NCI-H345 (cell line): Measurements from ENCODE around the gene PRDM5.

Experiments used
- DNase-seq: peaks from one replicate; lab custom pipeline; 2025; lab: John Stamatoyannopoulos, UW

The PRDM5 gene

GRCh38 chr4:120903419-120903818 lies 19.1 kb downstream of the PRDM5 start:
- no peak for DNase-seq

DNA sequence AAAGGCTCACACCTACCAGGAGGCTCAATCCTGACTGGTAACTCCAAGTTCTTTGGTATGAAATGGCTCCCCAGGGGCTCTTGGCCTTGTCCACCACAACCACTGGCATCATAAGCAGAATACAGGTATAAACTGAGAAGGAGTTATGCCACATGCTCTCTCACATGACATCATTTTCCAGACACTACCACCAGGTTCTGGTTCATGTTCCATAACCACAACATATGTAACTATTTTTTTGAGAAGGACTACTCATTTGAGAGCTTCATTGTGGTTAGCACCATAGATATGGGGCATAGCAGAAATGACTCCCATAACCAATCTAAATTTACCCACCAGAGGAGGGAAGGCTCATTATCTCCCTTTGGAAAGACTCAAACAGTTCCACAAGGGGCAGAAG lies 19.6 kb downstream of the PRDM5 start:
- DNase-seq = no peak

- no peak for DNase-seq
These were observed 20.8 kb downstream of the PRDM5 start for GRCh38 chr4:120901731-120902130.

- no peak for DNase-seq
These were observed 24.4 kb downstream of the PRDM5 start for GRCh38 chr4:120897981-120898719.

DNA sequence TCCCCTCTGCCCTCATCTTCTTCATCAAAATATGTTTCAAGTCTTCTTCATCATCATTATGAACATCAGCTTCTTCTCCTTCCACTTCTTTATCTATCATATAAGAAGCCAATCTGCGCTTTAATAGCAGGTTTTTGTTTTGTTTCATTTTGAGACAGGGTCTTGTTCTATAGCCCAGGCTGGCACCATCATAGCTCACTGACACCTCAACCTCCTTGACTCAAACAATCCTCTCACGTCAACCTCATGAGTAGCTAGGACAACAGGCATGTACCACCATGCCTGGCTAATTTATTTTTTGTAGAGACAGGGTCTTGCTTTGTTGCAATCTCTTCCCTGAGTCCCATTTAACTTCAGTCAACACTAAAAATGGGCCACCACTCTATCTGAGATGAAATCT lies 27.0 kb downstream of the PRDM5 start:
- DNase-seq = no peak

DNA sequence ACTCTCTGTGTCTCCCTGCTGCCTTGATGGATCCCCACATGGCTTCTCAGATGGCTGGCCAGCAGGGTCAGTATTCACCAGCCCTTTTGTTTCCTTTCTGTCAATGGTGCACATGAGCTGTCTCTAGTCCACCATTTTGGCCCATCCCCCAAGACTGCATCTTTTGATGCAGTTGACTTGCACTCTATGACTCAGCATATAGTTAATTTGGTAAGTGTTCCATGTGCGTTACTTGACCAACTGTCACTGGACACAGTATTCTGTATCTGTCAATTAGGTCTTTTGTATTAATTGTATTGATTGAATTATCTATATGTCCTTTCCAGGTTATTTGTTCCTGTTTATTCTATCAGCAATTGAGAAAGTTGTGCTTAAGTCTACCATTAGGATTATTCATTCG lies 29.2 kb downstream of the PRDM5 start:
- no peak for DNase-seq

- DNase-seq = no peak
These were observed 36.3 kb downstream of the PRDM5 start for GRCh38 chr4:120886191-120886590.

DNA sequence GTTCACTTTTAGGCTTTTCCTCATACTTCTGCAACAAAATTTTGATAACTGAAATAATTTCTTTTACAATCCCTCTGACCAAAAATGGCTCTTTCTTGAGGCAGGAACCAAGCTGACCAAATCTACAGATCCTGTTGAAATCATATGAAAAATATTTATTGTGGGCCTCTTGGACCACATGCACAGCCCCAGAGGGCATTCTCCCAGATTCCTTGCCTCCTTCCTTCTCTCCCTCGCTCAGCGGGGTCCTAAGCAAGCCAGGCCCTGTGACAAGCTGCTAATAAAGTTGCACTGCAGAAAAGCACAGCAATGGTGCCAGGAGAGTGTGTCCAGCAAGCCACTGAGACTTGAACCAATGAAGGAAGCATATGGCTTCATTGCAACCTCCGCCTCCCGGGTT lies 40.7 kb downstream of the PRDM5 start:
- no peak for DNase-seq

DNA sequence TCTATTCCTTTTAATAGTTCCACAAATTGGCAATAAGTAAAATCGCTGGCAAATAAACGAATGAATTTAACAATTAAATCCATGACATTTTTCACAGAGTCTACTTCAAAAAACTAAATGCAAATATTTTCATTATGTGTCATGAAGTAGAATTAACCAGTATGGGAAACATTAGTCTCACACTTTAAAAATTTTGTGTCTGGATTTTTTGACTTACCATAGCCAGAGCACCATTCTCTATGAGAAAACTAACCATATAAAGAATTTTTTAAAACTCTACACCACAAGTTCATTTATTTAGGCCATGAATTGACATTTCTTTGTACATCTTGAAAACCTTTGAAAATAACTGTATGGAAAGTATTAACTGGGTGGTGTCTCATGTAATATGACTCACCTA lies 41.2 kb downstream of the PRDM5 start:
- no peak for DNase-seq

DNA sequence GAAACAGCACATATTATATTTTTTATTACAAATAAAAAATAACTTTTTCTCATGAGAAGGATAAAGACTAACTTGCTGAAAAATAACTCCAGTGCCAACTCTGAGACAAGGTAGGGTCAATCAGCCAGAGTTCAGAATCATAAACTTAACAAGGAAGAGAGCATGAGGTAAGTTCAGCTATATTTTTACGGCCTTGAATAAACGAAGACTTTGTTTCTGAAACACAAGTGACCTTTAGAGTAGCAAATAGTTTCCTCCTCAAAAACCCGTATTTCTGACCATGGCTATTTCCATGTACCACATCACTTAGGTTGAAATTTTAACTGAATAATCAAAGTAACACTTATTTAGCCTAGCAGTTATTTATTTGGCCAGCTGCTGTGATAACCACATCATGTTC lies 45.5 kb downstream of the PRDM5 start:
- DNase-seq = no peak

GRCh38 chr4:120874792-120875774 lies 47.4 kb downstream of the PRDM5 start:
- DNase-seq = no peak

DNA sequence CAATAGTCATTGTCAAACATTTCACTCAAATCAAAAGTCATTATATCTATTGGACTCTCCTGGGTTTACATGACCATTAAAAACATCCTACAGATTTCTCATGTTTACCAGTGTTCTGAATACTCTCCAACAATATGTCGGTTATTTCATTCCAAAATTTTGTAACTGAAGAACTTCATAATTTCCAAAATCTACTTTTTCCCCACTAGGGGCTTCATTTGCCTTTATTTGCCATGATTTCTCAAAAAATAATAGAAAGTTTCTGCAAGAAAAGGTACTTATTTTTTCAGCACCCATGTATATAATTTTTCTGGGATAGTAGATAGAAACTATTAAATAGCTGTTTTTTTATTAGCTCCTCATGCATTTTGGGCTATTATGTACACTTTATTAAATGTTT lies 49.0 kb downstream of the PRDM5 start:
- DNase-seq = no peak

DNA sequence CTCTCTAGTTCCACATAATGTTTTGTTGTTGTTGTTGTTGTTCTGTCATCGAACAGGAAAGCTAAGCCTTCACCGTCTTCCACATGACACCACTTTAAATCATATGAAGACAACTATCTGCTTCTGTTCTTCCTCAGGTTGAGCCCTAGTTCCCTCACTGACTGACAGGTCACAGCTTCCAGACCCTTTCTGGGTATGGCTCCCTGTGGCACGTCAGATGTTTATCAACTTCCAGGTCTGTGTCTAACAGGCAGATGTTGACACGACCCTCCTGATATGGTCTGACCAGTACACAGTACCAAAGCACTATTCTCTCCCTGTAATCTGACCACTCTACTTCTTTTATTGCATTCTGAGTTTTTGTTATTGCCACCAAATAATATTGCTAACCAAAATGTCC lies 51.4 kb downstream of the PRDM5 start:
- DNase-seq = no peak

GRCh38 chr4:120870279-120870673 lies 52.2 kb downstream of the PRDM5 start:
- no peak for DNase-seq

DNA sequence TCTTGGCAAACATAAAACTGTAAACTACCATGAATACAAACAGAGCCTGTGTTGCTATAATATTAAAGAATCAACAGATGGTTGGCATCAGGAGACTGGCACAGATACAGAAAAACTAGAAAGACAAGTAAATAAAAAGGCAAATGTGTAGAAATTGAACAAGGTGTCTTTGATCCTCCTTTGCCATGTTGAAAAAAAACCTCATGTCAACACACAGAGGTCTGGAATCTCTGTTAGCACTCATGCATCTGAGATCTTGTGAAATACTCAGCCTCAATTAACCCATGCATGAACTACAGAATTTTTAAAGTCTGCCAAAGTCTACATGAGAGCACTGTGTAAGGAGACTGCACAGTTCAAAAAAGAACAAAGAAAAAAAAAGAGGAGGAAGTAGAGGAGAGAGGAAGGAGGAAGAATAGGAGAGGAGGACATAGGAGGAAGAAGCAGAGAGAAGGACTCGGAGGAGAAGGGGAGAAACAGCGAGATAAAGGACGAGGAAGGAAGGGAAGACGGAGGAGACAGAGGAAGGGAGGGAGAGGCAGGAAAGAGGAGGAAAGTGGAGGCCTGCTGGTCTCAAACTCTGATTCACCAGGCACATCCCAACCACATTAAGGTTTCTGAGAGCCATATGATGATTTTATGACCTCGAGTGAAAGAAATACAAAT lies 52.8 kb downstream of the PRDM5 start:
- DNase-seq = no peak

GRCh38 chr4:120867506-120867905 lies 55.0 kb downstream of the PRDM5 start:
- DNase-seq = no peak

- peak; percentile 26 for DNase-seq
These were observed 56.5 kb downstream of the PRDM5 start for GRCh38 chr4:120865985-120866384.

DNA sequence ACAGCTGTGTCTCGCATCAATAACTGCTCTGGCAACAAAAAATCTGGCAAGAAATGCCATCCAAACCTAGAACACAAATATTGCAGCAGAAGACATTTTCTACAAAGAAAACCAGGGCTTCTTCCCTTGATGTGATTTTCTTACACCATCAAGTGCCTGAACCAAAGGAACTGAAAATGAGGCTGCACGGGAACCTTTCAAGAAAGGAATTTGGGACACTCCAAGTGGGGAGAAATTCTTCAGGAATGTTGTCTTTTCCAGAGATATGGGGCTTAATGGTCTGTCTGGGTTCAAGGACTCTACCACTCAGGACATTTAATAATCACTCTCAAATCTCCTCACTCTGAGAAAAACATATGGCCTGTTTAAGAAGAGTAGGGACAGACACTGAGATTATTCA lies 57.6 kb downstream of the PRDM5 start:
- DNase-seq = no peak

GRCh38 chr4:120862432-120862831 lies 60.1 kb downstream of the PRDM5 start:
- no peak for DNase-seq

DNA sequence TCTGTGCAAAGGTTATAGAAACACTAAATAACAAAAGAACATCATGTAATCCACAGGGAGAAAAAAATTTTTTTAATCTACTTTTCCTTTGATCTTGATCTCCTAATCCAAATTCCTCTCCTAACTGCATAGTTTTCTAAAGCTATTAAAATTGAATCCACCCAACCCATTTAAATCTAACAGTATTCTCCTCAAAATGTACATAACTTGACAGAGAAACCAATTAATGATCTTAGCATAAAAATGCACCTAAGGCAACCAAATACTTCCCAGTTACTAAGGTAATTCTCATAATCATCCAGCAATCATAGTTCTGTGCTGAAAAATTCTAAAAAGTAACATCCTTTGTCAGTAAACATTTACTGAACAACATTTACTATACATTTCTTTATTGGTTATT lies 60.7 kb downstream of the PRDM5 start:
- no peak for DNase-seq

DNA sequence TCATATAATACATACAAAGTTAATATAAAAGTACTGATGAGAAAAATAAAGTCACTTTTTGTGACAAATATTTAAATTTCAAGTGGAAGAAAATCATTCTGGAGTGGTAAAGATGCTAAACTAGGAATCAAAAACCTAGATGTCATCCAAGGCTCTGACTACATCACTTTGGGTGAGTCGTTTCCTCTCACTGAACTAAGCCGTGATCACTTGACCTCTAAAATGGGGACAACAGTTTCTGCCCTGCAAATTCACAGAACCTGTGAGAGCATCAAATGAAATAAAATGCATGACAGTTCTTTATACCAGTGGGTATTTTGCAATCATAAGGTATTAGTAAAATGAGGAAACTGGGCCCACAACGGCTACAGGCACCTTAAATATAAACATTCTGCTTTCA lies 63.8 kb downstream of the PRDM5 start:
- DNase-seq = no peak

DNA sequence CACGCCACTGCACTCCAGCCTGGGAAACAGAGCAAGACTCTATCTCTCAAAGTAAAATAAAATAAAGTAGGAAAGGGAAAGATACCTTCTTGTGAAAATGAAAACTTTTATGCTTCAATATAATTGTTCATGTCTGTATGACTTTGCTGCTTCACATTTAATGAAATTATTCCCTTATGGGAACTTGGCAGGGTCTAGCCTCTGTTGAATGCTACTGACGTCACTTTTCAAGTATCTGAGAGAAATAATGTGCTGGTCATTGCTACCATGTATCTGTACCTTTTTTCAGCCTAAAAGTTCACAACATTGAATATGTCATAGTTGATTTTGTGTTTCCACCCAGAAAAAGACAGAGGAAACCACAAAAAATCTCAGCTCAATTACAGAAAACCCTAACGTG lies 65.2 kb downstream of the PRDM5 start:
- DNase-seq = no peak

DNA sequence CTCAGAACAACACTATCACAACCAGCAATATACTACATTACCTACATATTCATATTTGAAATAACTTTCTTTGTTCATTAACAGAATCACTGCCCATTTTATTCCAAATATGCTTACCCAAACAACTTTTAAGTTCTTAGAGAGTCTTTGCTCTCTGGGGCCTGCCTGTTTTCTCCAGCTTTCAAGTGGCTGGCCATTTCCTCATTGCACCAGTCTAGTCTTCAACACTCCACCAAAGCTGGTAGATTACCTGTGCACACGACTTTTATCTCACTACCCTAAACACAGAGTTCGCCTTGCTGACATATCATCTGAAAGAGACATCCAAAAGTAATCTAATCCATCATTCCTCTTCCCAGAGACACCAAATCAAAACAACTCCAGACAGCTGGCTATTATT lies 66.2 kb downstream of the PRDM5 start:
- no peak for DNase-seq
